NCI-H748 treated with DMSO at 0.1 percent for 48 hours (cell line): Measurements from ENCODE around the gene LBX2.

ENCODE experiments used
- DNase-seq: peaks from one replicate; lab custom pipeline; 2025; lab: John Stamatoyannopoulos, UW

LBX2 gene

GRCh38 chr2:74499267-74499939, at the start of gene LBX2:
TSS of gene LBX2 (minus strand) at chr2:74499603. CDS start at chr2:74499537, 66 bp downstream.
- no peak for DNase-seq

GRCh38 chr2:74548285-74548899, 49.0 kb upstream of the LBX2 start:
- peak; percentile 41 for DNase-seq

GRCh38 chr2:74546004-74546403, 46.6 kb upstream of the LBX2 start:
- no peak for DNase-seq

- DNase-seq, result no peak
These were observed 45.2 kb upstream of the LBX2 start for GRCh38 chr2:74544634-74545033.

GRCh38 chr2:74542978-74543377, 43.6 kb upstream of the LBX2 start:
- no peak for DNase-seq

- DNase-seq, result no peak
These were observed 40.9 kb upstream of the LBX2 start for GRCh38 chr2:74540291-74540690.

- no peak for DNase-seq
These were observed 39.5 kb upstream of the LBX2 start for GRCh38 chr2:74538881-74539339.

- DNase-seq, result no peak
These were observed 37.7 kb upstream of the LBX2 start for GRCh38 chr2:74537140-74537539.

- no peak for DNase-seq
These were observed 37.0 kb upstream of the LBX2 start for GRCh38 chr2:74536166-74536950.

GRCh38 chr2:74535440-74535965, 36.1 kb upstream of the LBX2 start:
- DNase-seq, result no peak

- no peak for DNase-seq
These were observed 35.0 kb upstream of the LBX2 start for GRCh38 chr2:74534411-74534810.

- no peak for DNase-seq
These were observed 34.1 kb upstream of the LBX2 start for GRCh38 chr2:74533464-74533863.

- DNase-seq, result peak; percentile 8
These were observed 32.8 kb upstream of the LBX2 start for GRCh38 chr2:74532222-74532621.

- no peak for DNase-seq
These were observed 32.3 kb upstream of the LBX2 start for GRCh38 chr2:74531666-74532065.

GRCh38 chr2:74530239-74531187, 31.1 kb upstream of the LBX2 start:
- no peak for DNase-seq

- peak; percentile 72 for DNase-seq
These were observed 30.2 kb upstream of the LBX2 start, which contains the start of the genes AUP1 and HTRA2 for GRCh38 chr2:74529357-74530238. TSS of gene AUP1 (minus strand) at chr2:74529706. CDS start at chr2:74529629, 77 bp downstream. TSS of gene HTRA2 (plus strand) at chr2:74529933. CDS start at chr2:74530007, 74 bp downstream.

GRCh38 chr2:74528600-74529356, 29.4 kb upstream of the LBX2 start:
- DNase-seq, result no peak

GRCh38 chr2:74527741-74528140, 28.3 kb upstream of the LBX2 start:
- no peak for DNase-seq

GRCh38 chr2:74526649-74527230, 27.3 kb upstream of the LBX2 start:
- DNase-seq, result no peak
